A549 (cell line): Measurements from ENCODE around the gene BABAM1. TPM values are rescaled to one million over a fixed set of nuclear protein-coding genes. Genes with fewer than 3 reads are reported as not detected.

Source experiments
- ATAC-seq, 2 experiments: fragments of 200-7000 bp in 1 of 2; fragments of >200 bp in 1 of 2; cut with Nextera tagmentation in 1 of 2; cut with Tn5 transposase in 1 of 2; 3 replicates each; pipeline versions ENCODE4 v1.8.0 to v1.9.1; 2018 to 2020; ENCODE audit warnings: mild to moderate bottlenecking in 1 of 2, moderate library complexity in 1 of 2
- CTCF ChIA-PET: fragments of 300-600 bp; sonication (Branson Sonifier 250); formaldehyde crosslinking; extraction: SDS; loops from one replicate; lab custom pipeline; 2021; ENCODE audit warnings: antibody characterized with exemption, inconsistent platforms; lab: Yijun Ruan, JAX
- POLR2A ChIA-PET: fragments of 350-600 bp; formaldehyde crosslinking; extraction: SDS; loops from one replicate; lab custom pipeline; 2021; ENCODE audit warnings: antibody characterized with exemption, inconsistent platforms; lab: Yijun Ruan, JAX
- DNase-seq, 2 experiments: peaks; one replicate each; pipeline versions ENCODE4 v3.0.0 to v3.0.0-alpha.2; 2011 to 2016; ENCODE audit warnings: low read depth in 1 of 2, low spot score in 1 of 2
- FAIRE-seq: peaks from 2 replicates; lab custom pipeline; 2011; peaks lifted over from hg19 to GRCh38; lab: Jason Lieb, UNC
- H3K27ac ChIP-seq, 2 experiments: fragments of >200 bp; sonication (Bioruptor Twin); formaldehyde crosslinking; 3 replicates each; pipeline ENCODE4 v1.5.1; 2016 to 2017
- H3K4me1 ChIP-seq: fragments of >200 bp; sonication (Bioruptor Twin); formaldehyde crosslinking; 3 replicates; pipeline ENCODE4 v1.6.1; 2016
- H3K4me2 ChIP-seq: fragments of >200 bp; sonication (Bioruptor Twin); formaldehyde crosslinking; 3 replicates; pipeline ENCODE4 v1.6.1; 2016
- H3K4me3 ChIP-seq: fragments of >200 bp; sonication (Bioruptor Twin); formaldehyde crosslinking; 3 replicates; pipeline ENCODE4 v1.5.1; 2016
- H3K9me3 ChIP-seq: fragments of >200 bp; sonication (Bioruptor Twin); formaldehyde crosslinking; 3 replicates; pipeline ENCODE4 v1.6.1; 2016
- CHD4 ChIP-seq: fragments of 200-600 bp; sonication (generic); IDR thresholded peaks from 2 replicates; pipeline ENCODE4 v1.6.1; 2016; ENCODE audit warnings: antibody characterized with exemption, mild to moderate bottlenecking, borderline replicate concordance
- HEYL ChIP-seq: fragments of 250-450 bp; sonication (Bioruptor Pico); IDR thresholded peaks from 2 replicates; pipeline ENCODE4 v1.8.0; 2021; ENCODE audit warnings: mild to moderate bottlenecking, moderate library complexity
- HOXA7 ChIP-seq: fragments of 250-450 bp; sonication (Bioruptor Pico); IDR thresholded peaks from 2 replicates; pipeline ENCODE4 v1.5.0; 2020; ENCODE audit warnings: mild to moderate bottlenecking, moderate library complexity
- HOXB5 ChIP-seq: fragments of 250-450 bp; sonication (Bioruptor Pico); IDR thresholded peaks from 2 replicates; pipeline ENCODE4 v1.5.0; 2020; ENCODE audit warnings: mild to moderate bottlenecking, moderate library complexity
- MYC ChIP-seq: IDR thresholded peaks from 2 replicates; pipeline ENCODE4 v1.6.1; 2012; ENCODE audit warnings: mild to moderate bottlenecking, inconsistent platforms, low read length, improper control_type of control experiment, borderline replicate concordance
- PHF8 ChIP-seq: fragments of 200-600 bp; sonication (generic); IDR thresholded peaks from 2 replicates; pipeline ENCODE4 v1.6.1; 2016; ENCODE audit warnings: low read depth, mild to moderate bottlenecking, antibody characterized with exemption, moderate library complexity, borderline replicate concordance
- RAD21 ChIP-seq, 2 experiments: fragments of >200 bp in 1 of 2; sonication (Bioruptor Twin) in 1 of 2; formaldehyde crosslinking in 1 of 2; IDR thresholded peaks in 1 of 2; conservative IDR thresholded peaks in 1 of 2; 2 replicates in 1 of 2; 3 replicates in 1 of 2; pipeline ENCODE4 v1.6.1; 2012 to 2018; ENCODE audit warnings: inconsistent platforms in 1 of 2
- ZFP36 ChIP-seq: fragments of 450-650 bp; IDR thresholded peaks from 2 replicates; pipeline ENCODE4 v1.6.1; 2014; ENCODE audit warnings: borderline replicate concordance; ENCODE audit not compliant: partially characterized antibody
- ZSCAN20 ChIP-seq: fragments of 250-450 bp; sonication (Bioruptor Pico); IDR thresholded peaks from 2 replicates; pipeline ENCODE4 v1.8.0; 2022; ENCODE audit warnings: mild to moderate bottlenecking, moderate library complexity
- WGBS: methylation state at CpG from one replicate; pipeline ENCODE4 v1.1.6; 2017; ENCODE audit errors: missing lambda C conversion rate; 5-methylcytosine and 5-hydroxymethylcytosine counted together
- polyA plus RNA-seq, 4 experiments: library from polyadenylated mRNA; depleted of rRNA in 3 of 4; stranded (reverse); fragments of >200 nt; fragmentation: RNase III in 1 of 4; extraction: RNeasy Plus Mini Kit Qiagen cat#74134 plus additional on column Dnase treatment in 1 of 4; gene quantifications; 2 replicates in 3 of 4; 3 replicates in 1 of 4; pipeline ENCODE4 v1.2.3, GENCODE V29; 2011 to 2017
- TF ChIP-seq, protein P1 (sequence below): fragments of 250-450 bp; sonication (Bioruptor Pico); IDR thresholded peaks from 2 replicates; pipeline ENCODE4 v1.5.0; 2020; ENCODE audit warnings: low read depth, mild to moderate bottlenecking, moderate library complexity
- TF ChIP-seq, protein P2 (sequence below): fragments of 250-450 bp; sonication (Bioruptor Pico); IDR thresholded peaks from 2 replicates; pipeline ENCODE4 v1.5.0; 2021; ENCODE audit warnings: mild to moderate bottlenecking, moderate library complexity, borderline replicate concordance
- TF ChIP-seq, protein P3 (sequence below): fragments of 150-350 bp; IDR thresholded peaks from 2 replicates; pipeline ENCODE4 v1.6.1; 2014; ENCODE audit warnings: low read depth, mild to moderate bottlenecking, low read length
- TF ChIP-seq, protein P4 (sequence below): IDR thresholded peaks from 2 replicates; pipeline ENCODE4 v1.6.1; 2012
- TF ChIP-seq, protein P5 (sequence below): fragments of 450-650 bp; IDR thresholded peaks from 2 replicates; pipeline ENCODE4 v1.6.1; 2014; ENCODE audit warnings: antibody characterized with exemption
- TF ChIP-seq, protein P6 (sequence below): IDR thresholded peaks from 2 replicates; pipeline ENCODE4 v1.6.1; 2012; ENCODE audit warnings: low read depth, borderline replicate concordance
- TF ChIP-seq, protein P7 (sequence below): fragments of >200 bp; sonication (Bioruptor Twin); formaldehyde crosslinking; IDR thresholded peaks from 3 replicates; pipeline ENCODE4 v1.5.1; 2016
- TF ChIP-seq, protein P8 (sequence below): IDR thresholded peaks from 2 replicates; pipeline ENCODE4 v1.6.1; 2012

The BABAM1 gene
- polyA plus RNA-seq, 2 of the 4 experiments (the other 2 are of a cell fraction): 56.0 to 67.6 TPM

DNA sequence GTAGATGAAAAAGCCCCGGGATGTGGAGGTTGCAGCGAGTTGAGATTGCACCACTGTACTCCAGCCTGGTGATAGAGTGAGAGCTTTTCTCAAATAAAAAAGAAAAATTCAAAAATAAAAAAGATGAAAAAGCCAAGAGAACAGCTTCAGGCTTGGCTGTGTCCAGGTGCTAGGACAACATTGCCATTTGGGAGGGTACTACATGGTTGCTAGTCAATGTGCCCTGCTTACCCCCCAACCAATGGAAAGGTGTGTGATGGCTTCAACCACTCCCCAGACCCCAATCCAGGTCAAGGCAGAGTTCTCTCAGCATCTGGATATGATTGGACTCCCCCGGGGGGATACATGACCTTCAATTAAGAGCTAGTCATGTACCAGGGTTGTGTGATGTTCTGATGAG is 12.2 kb downstream of the BABAM1 start:
- Histone ChIP-seq H3K9me3 (no peaks in the 10 kb centered on the region), H3K27ac (no peak overlapping the region), H3K4me3 (no peak overlapping the region), H3K4me2 (no peak overlapping the region), H3K4me1 (no peaks in the 10 kb centered on the region)
- POLR2A ChIA-PET: interaction anchor here (1.2 kb wide), 1 partner anchor 12 kb away, joined by 3 read pairs; the partner anchor contains the start of gene BABAM1
- TF ChIP-seq, protein P1, sequence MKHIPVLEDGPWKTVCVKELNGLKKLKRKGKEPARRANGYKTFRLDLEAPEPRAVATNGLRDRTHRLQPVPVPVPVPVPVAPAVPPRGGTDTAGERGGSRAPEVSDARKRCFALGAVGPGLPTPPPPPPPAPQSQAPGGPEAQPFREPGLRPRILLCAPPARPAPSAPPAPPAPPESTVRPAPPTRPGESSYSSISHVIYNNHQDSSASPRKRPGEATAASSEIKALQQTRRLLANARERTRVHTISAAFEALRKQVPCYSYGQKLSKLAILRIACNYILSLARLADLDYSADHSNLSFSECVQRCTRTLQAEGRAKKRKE (CRISPR knock-in tag): no peak
- TF ChIP-seq CHD4 (no peak), RAD21 (conservative IDR thresholded peaks at IDR 0.05 in 1 of 2, IDR thresholded peaks at IDR 0.05 in 1 of 2) (no peak), ZSCAN20 (CRISPR knock-in tag) (no peak), HEYL (CRISPR knock-in tag) (no peak), HOXA7 (no peak)
- TF ChIP-seq, protein P2, sequence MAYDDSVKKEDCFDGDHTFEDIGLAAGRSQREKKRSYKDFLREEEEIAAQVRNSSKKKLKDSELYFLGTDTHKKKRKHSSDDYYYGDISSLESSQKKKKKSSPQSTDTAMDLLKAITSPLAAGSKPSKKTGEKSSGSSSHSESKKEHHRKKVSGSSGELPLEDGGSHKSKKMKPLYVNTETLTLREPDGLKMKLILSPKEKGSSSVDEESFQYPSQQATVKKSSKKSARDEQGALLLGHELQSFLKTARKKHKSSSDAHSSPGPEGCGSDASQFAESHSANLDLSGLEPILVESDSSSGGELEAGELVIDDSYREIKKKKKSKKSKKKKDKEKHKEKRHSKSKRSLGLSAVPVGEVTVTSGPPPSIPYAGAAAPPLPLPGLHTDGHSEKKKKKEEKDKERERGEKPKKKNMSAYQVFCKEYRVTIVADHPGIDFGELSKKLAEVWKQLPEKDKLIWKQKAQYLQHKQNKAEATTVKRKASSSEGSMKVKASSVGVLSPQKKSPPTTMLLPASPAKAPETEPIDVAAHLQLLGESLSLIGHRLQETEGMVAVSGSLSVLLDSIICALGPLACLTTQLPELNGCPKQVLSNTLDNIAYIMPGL (CRISPR knock-in tag): no peak
- TF ChIP-seq, protein P3, sequence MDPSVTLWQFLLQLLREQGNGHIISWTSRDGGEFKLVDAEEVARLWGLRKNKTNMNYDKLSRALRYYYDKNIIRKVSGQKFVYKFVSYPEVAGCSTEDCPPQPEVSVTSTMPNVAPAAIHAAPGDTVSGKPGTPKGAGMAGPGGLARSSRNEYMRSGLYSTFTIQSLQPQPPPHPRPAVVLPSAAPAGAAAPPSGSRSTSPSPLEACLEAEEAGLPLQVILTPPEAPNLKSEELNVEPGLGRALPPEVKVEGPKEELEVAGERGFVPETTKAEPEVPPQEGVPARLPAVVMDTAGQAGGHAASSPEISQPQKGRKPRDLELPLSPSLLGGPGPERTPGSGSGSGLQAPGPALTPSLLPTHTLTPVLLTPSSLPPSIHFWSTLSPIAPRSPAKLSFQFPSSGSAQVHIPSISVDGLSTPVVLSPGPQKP: no peak
- TF ChIP-seq, protein P4, sequence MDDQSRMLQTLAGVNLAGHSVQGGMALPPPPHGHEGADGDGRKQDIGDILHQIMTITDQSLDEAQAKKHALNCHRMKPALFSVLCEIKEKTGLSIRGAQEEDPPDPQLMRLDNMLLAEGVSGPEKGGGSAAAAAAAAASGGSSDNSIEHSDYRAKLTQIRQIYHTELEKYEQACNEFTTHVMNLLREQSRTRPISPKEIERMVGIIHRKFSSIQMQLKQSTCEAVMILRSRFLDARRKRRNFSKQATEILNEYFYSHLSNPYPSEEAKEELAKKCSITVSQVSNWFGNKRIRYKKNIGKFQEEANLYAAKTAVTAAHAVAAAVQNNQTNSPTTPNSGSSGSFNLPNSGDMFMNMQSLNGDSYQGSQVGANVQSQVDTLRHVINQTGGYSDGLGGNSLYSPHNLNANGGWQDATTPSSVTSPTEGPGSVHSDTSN: no peak
- DNase-seq (no peak), FAIRE-seq (no peak), ATAC-seq (no peak)
- WGBS: 97% methylated on average over 2 of the region's 3 CpGs
- CTCF ChIA-PET: interaction anchor here (1.2 to 5.1 kb wide), 2 partner anchors 19 to 211 kb away, joined by 3 to 37 read pairs; no protein-coding TSS in a partner anchor

DNA sequence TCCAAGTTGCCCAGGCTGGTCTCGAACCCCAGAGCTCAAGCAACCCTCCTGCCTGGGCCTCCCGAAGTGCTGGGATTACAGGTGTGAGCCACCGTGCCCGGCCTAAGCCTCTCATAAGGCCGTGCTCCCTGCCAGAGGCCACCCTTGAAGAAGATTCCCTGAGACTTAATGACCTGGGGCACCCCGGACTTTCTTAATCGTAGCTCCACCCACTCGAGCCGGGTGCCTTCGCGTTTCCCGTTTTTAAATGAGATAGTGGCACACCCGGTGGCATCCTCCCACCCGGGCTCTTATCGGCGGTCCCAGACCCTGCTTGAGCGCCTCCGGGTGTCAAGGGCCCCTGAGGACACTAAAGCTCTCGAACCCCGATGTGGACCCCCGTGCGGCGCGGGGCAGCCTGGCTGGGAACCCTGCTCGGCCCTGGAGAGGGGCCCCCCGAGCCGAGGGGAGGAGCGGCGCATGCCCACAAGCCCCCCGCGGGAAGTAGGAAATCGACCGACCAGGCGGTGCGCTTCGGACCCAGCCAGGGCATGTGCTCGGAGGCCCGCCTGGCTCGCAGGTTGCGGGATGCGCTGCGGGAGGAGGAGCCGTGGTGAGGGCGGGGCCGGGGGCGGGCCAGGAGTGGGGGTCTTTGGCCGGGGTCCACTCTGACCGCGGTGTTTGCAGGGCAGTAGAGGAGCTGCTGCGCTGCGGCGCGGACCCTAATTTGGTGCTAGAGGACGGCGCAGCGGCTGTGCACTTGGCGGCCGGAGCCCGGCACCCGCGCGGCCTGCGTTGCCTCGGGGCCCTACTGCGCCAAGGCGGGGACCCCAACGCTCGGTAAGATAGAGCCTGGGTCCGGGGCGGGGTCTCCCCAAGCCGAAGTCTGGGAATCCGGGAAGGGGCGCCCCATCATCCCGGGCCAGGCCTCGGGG is 14.4 kb downstream of the BABAM1 start, which contains the start of gene ANKLE1:
TSS of gene ANKLE1 (plus strand) at position 511 of the 914 bp plus-strand sequence. CDS start at position 531, 20 bp downstream.
- Histone ChIP-seq H3K27ac (peak within 1 kb of the TSS; percentile 58 to 76; a peak in 3 of 6 replicates), H3K9me3 (no peaks in the 10 kb centered on the region), H3K4me2 (peak within 1 kb of the TSS; percentile 76), H3K4me1 (no peaks in the 10 kb centered on the region), H3K4me3 (0 out of 3 replicates have a peak within 1 kb of the TSS, but pooled peaks have one; percentile 19)
- 81% methylated on average over 18 of the region's 75 CpGs for WGBS
- FAIRE-seq (no peak), ATAC-seq (no peak), DNase-seq (no peak)
- CTCF ChIA-PET: interaction anchor here (0.6 to 5.1 kb wide), 26 partner anchors 9 to 510 kb away, joined by 3 to 77 read pairs (median 4); partner anchors contain the start of genes BABAM1 and USHBP1
- TF ChIP-seq, protein P5, sequence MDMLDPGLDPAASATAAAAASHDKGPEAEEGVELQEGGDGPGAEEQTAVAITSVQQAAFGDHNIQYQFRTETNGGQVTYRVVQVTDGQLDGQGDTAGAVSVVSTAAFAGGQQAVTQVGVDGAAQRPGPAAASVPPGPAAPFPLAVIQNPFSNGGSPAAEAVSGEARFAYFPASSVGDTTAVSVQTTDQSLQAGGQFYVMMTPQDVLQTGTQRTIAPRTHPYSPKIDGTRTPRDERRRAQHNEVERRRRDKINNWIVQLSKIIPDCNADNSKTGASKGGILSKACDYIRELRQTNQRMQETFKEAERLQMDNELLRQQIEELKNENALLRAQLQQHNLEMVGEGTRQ: no peak
- POLR2A ChIA-PET: no interaction called here

DNA sequence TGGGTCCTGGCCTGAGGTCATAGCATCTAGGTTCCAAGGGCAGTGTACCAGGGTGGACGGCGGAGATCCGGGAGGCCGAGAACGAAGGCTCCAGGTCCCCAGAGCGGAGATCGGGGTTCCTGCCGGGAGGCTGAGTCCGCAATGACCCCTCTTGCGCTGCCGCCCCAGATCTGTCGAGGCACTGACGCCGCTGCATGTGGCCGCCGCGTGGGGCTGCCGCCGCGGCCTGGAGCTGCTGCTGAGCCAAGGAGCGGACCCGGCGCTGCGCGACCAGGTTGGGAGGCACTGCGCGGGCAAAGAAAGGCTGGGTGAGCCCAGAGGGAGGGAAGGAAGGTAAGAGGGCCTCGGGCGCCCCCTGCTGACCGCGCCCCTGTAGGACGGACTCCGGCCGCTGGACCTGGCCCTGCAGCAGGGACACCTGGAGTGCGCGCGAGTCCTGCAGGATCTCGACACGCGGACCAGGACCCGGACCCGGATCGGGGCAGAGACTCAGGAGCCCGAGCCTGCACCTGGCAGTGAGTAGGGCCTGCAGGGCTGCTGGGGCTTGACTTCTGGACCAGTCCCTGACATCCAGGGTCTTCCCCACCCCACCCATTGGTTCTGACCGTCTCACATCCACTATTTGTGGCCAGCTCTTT is 15.4 kb downstream of the BABAM1 start:
- FAIRE-seq: no peak
- peak; percentile 92 to 98 for ATAC-seq
- CTCF ChIA-PET: interaction anchor here (0.6 to 5.1 kb wide), 34 partner anchors 8 to 511 kb away, joined by 3 to 77 read pairs (median 4); partner anchors contain the start of genes BABAM1, OCEL1 and USHBP1
- POLR2A ChIA-PET: no interaction called here
- Histone ChIP-seq H3K4me2 (peak overlapping the region; percentile 76), H3K4me1 (no peaks in the 10 kb centered on the region), H3K9me3 (no peaks in the 10 kb centered on the region), H3K27ac (peak overlapping the region; percentile 58 to 76; a peak in 3 of 6 replicates), H3K4me3 (0 out of 3 replicates have a peak overlapping the region, but pooled peaks have one; percentile 19)
- DNase-seq: peak; percentile 64 to 83
- 18% methylated on average over 24 of the region's 45 CpGs for WGBS
- no peak for TF ChIP-seq MYC
- TF ChIP-seq HOXB5: no peak
- TF ChIP-seq, protein P6, sequence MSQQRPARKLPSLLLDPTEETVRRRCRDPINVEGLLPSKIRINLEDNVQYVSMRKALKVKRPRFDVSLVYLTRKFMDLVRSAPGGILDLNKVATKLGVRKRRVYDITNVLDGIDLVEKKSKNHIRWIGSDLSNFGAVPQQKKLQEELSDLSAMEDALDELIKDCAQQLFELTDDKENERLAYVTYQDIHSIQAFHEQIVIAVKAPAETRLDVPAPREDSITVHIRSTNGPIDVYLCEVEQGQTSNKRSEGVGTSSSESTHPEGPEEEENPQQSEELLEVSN: peak; percentile 83
- TF ChIP-seq, protein P7, sequence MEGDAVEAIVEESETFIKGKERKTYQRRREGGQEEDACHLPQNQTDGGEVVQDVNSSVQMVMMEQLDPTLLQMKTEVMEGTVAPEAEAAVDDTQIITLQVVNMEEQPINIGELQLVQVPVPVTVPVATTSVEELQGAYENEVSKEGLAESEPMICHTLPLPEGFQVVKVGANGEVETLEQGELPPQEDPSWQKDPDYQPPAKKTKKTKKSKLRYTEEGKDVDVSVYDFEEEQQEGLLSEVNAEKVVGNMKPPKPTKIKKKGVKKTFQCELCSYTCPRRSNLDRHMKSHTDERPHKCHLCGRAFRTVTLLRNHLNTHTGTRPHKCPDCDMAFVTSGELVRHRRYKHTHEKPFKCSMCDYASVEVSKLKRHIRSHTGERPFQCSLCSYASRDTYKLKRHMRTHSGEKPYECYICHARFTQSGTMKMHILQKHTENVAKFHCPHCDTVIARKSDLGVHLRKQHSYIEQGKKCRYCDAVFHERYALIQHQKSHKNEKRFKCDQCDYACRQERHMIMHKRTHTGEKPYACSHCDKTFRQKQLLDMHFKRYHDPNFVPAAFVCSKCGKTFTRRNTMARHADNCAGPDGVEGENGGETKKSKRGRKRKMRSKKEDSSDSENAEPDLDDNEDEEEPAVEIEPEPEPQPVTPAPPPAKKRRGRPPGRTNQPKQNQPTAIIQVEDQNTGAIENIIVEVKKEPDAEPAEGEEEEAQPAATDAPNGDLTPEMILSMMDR: peak; percentile 73
- TF ChIP-seq, protein P8, sequence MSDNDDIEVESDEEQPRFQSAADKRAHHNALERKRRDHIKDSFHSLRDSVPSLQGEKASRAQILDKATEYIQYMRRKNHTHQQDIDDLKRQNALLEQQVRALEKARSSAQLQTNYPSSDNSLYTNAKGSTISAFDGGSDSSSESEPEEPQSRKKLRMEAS: peak; percentile 70; the same call in 1 of the 2 replicates
- TF ChIP-seq ZSCAN20 (CRISPR knock-in tag): no peak
- peak; percentile 84 for TF ChIP-seq RAD21 (conservative IDR thresholded peaks at IDR 0.05 in 1 of 2, IDR thresholded peaks at IDR 0.05 in 1 of 2)
- TF ChIP-seq PHF8: no peak
- TF ChIP-seq ZFP36: no peak
